A549 (cell line): Measurements from ENCODE around the gene TJP1. TPM values are rescaled to one million over a fixed set of nuclear protein-coding genes. Genes with fewer than 3 reads are reported as not detected.

Source experiments
- ATAC-seq, 2 experiments: fragments of 200-7000 bp in 1 of 2; fragments of >200 bp in 1 of 2; cut with Nextera tagmentation in 1 of 2; cut with Tn5 transposase in 1 of 2; 3 replicates each; pipeline versions ENCODE4 v1.8.0 to v1.9.1; 2018 to 2020; ENCODE audit warnings: mild to moderate bottlenecking in 1 of 2, moderate library complexity in 1 of 2
- CTCF ChIA-PET: fragments of 300-600 bp; sonication (Branson Sonifier 250); formaldehyde crosslinking; extraction: SDS; loops from one replicate; lab custom pipeline; 2021; ENCODE audit warnings: antibody characterized with exemption, inconsistent platforms; lab: Yijun Ruan, JAX
- POLR2A ChIA-PET: fragments of 350-600 bp; formaldehyde crosslinking; extraction: SDS; loops from one replicate; lab custom pipeline; 2021; ENCODE audit warnings: antibody characterized with exemption, inconsistent platforms; lab: Yijun Ruan, JAX
- DNase-seq, 2 experiments: peaks; one replicate each; pipeline versions ENCODE4 v3.0.0 to v3.0.0-alpha.2; 2011 to 2016; ENCODE audit warnings: low read depth in 1 of 2, low spot score in 1 of 2
- FAIRE-seq: peaks from 2 replicates; lab custom pipeline; 2011; peaks lifted over from hg19 to GRCh38; lab: Jason Lieb, UNC
- H3K27ac ChIP-seq, 2 experiments: fragments of >200 bp; sonication (Bioruptor Twin); formaldehyde crosslinking; 3 replicates each; pipeline ENCODE4 v1.5.1; 2016 to 2017
- H3K4me1 ChIP-seq: fragments of >200 bp; sonication (Bioruptor Twin); formaldehyde crosslinking; 3 replicates; pipeline ENCODE4 v1.6.1; 2016
- H3K4me2 ChIP-seq: fragments of >200 bp; sonication (Bioruptor Twin); formaldehyde crosslinking; 3 replicates; pipeline ENCODE4 v1.6.1; 2016
- H3K4me3 ChIP-seq: fragments of >200 bp; sonication (Bioruptor Twin); formaldehyde crosslinking; 3 replicates; pipeline ENCODE4 v1.5.1; 2016
- H3K9me3 ChIP-seq: fragments of >200 bp; sonication (Bioruptor Twin); formaldehyde crosslinking; 3 replicates; pipeline ENCODE4 v1.6.1; 2016
- BCL3 ChIP-seq: fragments of >200 bp; sonication (Bioruptor Twin); formaldehyde crosslinking; IDR thresholded peaks from 3 replicates; pipeline ENCODE4 v1.6.1; 2016
- BHLHE40 ChIP-seq: IDR thresholded peaks from 2 replicates; pipeline ENCODE4 v1.6.1; 2012; ENCODE audit warnings: low read depth, low read length, inconsistent platforms
- CHD4 ChIP-seq: fragments of 200-600 bp; sonication (generic); IDR thresholded peaks from 2 replicates; pipeline ENCODE4 v1.6.1; 2016; ENCODE audit warnings: antibody characterized with exemption, mild to moderate bottlenecking, borderline replicate concordance
- CTCF ChIP-seq: fragments of >200 bp; sonication (Bioruptor Twin); formaldehyde crosslinking; IDR thresholded peaks from 3 replicates; pipeline ENCODE4 v1.5.1; 2016
- HEYL ChIP-seq: fragments of 250-450 bp; sonication (Bioruptor Pico); IDR thresholded peaks from 2 replicates; pipeline ENCODE4 v1.8.0; 2021; ENCODE audit warnings: mild to moderate bottlenecking, moderate library complexity
- HMGXB4 ChIP-seq: fragments of 250-450 bp; sonication (Bioruptor Pico); IDR thresholded peaks from 2 replicates; pipeline ENCODE4 v1.5.0; 2021; ENCODE audit warnings: mild to moderate bottlenecking, moderate library complexity, borderline replicate concordance
- JUN ChIP-seq, 2 experiments: fragments of >200 bp; sonication (Bioruptor Twin); formaldehyde crosslinking; IDR thresholded peaks; 2 replicates in 1 of 2; 3 replicates in 1 of 2; pipeline ENCODE4 v1.6.1; 2016 to 2017
- MAX ChIP-seq: IDR thresholded peaks from 2 replicates; pipeline ENCODE4 v1.6.1; 2012
- POLR2A ChIP-seq: IDR thresholded peaks from 2 replicates; pipeline ENCODE4 v1.6.1; 2012; ENCODE audit warnings: mild to moderate bottlenecking, low read length
- RAD21 ChIP-seq, 2 experiments: fragments of >200 bp in 1 of 2; sonication (Bioruptor Twin) in 1 of 2; formaldehyde crosslinking in 1 of 2; IDR thresholded peaks in 1 of 2; conservative IDR thresholded peaks in 1 of 2; 2 replicates in 1 of 2; 3 replicates in 1 of 2; pipeline ENCODE4 v1.6.1; 2012 to 2018; ENCODE audit warnings: inconsistent platforms in 1 of 2
- RARB ChIP-seq: fragments of 250-450 bp; sonication (Bioruptor Pico); IDR thresholded peaks from 2 replicates; pipeline ENCODE4 v1.8.0; 2021; ENCODE audit warnings: mild to moderate bottlenecking, moderate library complexity
- SMC3 ChIP-seq: fragments of >200 bp; sonication (Bioruptor Twin); formaldehyde crosslinking; IDR thresholded peaks from 3 replicates; pipeline ENCODE4 v1.6.1; 2018; ENCODE audit warnings: inconsistent platforms
- SREBF2 ChIP-seq: fragments of 450-650 bp; IDR thresholded peaks from 2 replicates; pipeline ENCODE4 v1.6.1; 2014; ENCODE audit warnings: mild to moderate bottlenecking, moderate library complexity
- ZC3H11A ChIP-seq: fragments of 450-650 bp; IDR thresholded peaks from 2 replicates; pipeline ENCODE4 v1.6.1; 2014; ENCODE audit warnings: antibody characterized with exemption, mild to moderate bottlenecking
- ZFP36 ChIP-seq: fragments of 450-650 bp; IDR thresholded peaks from 2 replicates; pipeline ENCODE4 v1.6.1; 2014; ENCODE audit warnings: borderline replicate concordance; ENCODE audit not compliant: partially characterized antibody
- ZSCAN20 ChIP-seq: fragments of 250-450 bp; sonication (Bioruptor Pico); IDR thresholded peaks from 2 replicates; pipeline ENCODE4 v1.8.0; 2022; ENCODE audit warnings: mild to moderate bottlenecking, moderate library complexity
- WGBS: methylation state at CpG from one replicate; pipeline ENCODE4 v1.1.6; 2017; ENCODE audit errors: missing lambda C conversion rate; 5-methylcytosine and 5-hydroxymethylcytosine counted together
- polyA plus RNA-seq, 4 experiments: library from polyadenylated mRNA; depleted of rRNA in 3 of 4; stranded (reverse); fragments of >200 nt; fragmentation: RNase III in 1 of 4; extraction: RNeasy Plus Mini Kit Qiagen cat#74134 plus additional on column Dnase treatment in 1 of 4; gene quantifications; 2 replicates in 3 of 4; 3 replicates in 1 of 4; pipeline ENCODE4 v1.2.3, GENCODE V29; 2011 to 2017

Gene TJP1
- polyA plus RNA-seq, 2 of the 4 experiments (the other 2 are of a cell fraction), result 55.0 to 179 TPM

- peak in 1 of 2 experiments; percentile 64 for DNase-seq
- H3K4me3 ChIP-seq, result no peak overlapping the region
- peak; percentile 92 for FAIRE-seq
- H3K4me2 ChIP-seq, result peak overlapping the region; percentile 15; the same call in 2 of the 3 replicates
- TF ChIP-seq CTCF, result peak; percentile 51
- TF ChIP-seq RARB, result no peak
- no peak for TF ChIP-seq ZFP36
- TF ChIP-seq RAD21 (conservative IDR thresholded peaks at IDR 0.05 in 1 of 2, IDR thresholded peaks at IDR 0.05 in 1 of 2), result peak; percentile 48 to 61; a peak in 4 of 5 replicates
- no peak for TF ChIP-seq SREBF2
- TF ChIP-seq SMC3, result peak; percentile 24; the same call in 1 of the 3 replicates
- ChIA-PET POLR2A (no interaction called here), CTCF (interaction anchor here (0.6 to 3.1 kb wide), 8 partner anchors 10 to 383 kb away, joined by 3 to 10 read pairs (median 4); no protein-coding TSS in a partner anchor)
- peak overlapping the region; percentile 47 to 72 for H3K27ac ChIP-seq
- WGBS, result 45% methylated on average over 2 of the region's 2 CpGs
- H3K9me3 ChIP-seq, result no peaks in the 10 kb centered on the region
- peaks cover 65% of the 10 kb centered on the region for H3K4me1 ChIP-seq
- ATAC-seq, result peak in 1 of 2 experiments; percentile 13; a peak in 2 of 6 replicates
Measured at GRCh38 chr15:29692527-29692926, 129.7 kb downstream of the TJP1 start.

GRCh38 chr15:29690765-29691475 is 131.3 kb downstream of the TJP1 start:
- TF ChIP-seq MAX (no peak; the same call in 1 of the 2 replicates), BHLHE40 (no peak), BCL3 (no peak), HEYL (CRISPR knock-in tag) (no peak), JUN (IDR thresholded peaks at IDR 0.05) (peak in 1 of 2 experiments; percentile 25; a peak in 1 of 5 replicates), RAD21 (conservative IDR thresholded peaks at IDR 0.05 in 1 of 2, IDR thresholded peaks at IDR 0.05 in 1 of 2) (no peak)
- POLR2A ChIA-PET, result no interaction called here
- Histone ChIP-seq H3K4me1 (peaks cover 56% of the 10 kb centered on the region), H3K27ac (peak overlapping the region; percentile 57 to 75), H3K4me2 (peak overlapping the region; percentile 57), H3K4me3 (no peak overlapping the region), H3K9me3 (no peaks in the 10 kb centered on the region)
- peak in 1 of 2 experiments; percentile 15; a peak in 3 of 6 replicates for ATAC-seq
- DNase-seq, result peak in 1 of 2 experiments; percentile 50
- CTCF ChIA-PET, result interaction anchor here (0.9 to 3.1 kb wide), 4 partner anchors 14 to 131 kb away, joined by 3 to 10 read pairs (median 6); partner anchors contain the start of gene TJP1
- FAIRE-seq, result peak; percentile 65
- 71% methylated on average over 7 of the region's 7 CpGs for WGBS

- no peak; a peak in 1 of 6 replicates for ATAC-seq
- H3K9me3 ChIP-seq, result no peaks in the 10 kb centered on the region
- no peak for DNase-seq
- peak overlapping the region in 1 of 2 experiments; percentile 75; a peak in 3 of 6 replicates for H3K27ac ChIP-seq
- ChIA-PET POLR2A (no interaction called here), CTCF (interaction anchor here (0.6 to 1.6 kb wide), 2 partner anchors 21 to 386 kb away, joined by 3 to 8 read pairs; no protein-coding TSS in a partner anchor)
- no peak for FAIRE-seq
- H3K4me2 ChIP-seq, result no peak overlapping the region
- no peak overlapping the region for H3K4me3 ChIP-seq
- 95% methylated on average over 4 of the region's 6 CpGs for WGBS
- TF ChIP-seq POLR2A (no peak), HMGXB4 (no peak), ZC3H11A (no peak), CHD4 (no peak), BHLHE40 (no peak), SMC3 (no peak), MAX (no peak), ZSCAN20 (no peak), RAD21 (conservative IDR thresholded peaks at IDR 0.05 in 1 of 2, IDR thresholded peaks at IDR 0.05 in 1 of 2) (no peak)
- TF ChIP-seq, all 56 proteins: peak for 0
- peaks cover 51% of the 10 kb centered on the region for H3K4me1 ChIP-seq
Measured at GRCh38 chr15:29689287-29689986, 132.8 kb downstream of the TJP1 start.
